H9 (cell line): ENCODE measurements around the gene CDCP1. TPM values are rescaled to one million over a fixed set of nuclear protein-coding genes. Genes with fewer than 3 reads are reported as not detected.

ENCODE experiments used
- DNase-seq: peaks from one replicate; pipeline ENCODE4 v3.0.0-alpha.2; 2017
- H2AFZ ChIP-seq: one replicate; pipeline ENCODE4 v1.6.1; 2013; ENCODE audit warnings: mild to moderate bottlenecking, low read length, control low read depth, moderate library complexity
- H2AK5ac ChIP-seq: 2 replicates; pipeline ENCODE4 v1.6.1; 2013; ENCODE audit warnings: low read length, control low read depth, mixed read lengths; ENCODE audit not compliant: insufficient read length
- H2BK120ac ChIP-seq: one replicate; pipeline ENCODE4 v1.6.1; 2013; ENCODE audit warnings: low read depth, mild to moderate bottlenecking, low read length, control low read depth, inconsistent platforms; ENCODE audit not compliant: poor library complexity, severe bottlenecking
- H2BK12ac ChIP-seq: 2 replicates; pipeline ENCODE4 v1.6.1; 2013; ENCODE audit warnings: low read length, control low read depth, mixed read lengths, low read depth; ENCODE audit not compliant: insufficient read length
- H2BK15ac ChIP-seq: 2 replicates; pipeline ENCODE4 v1.6.1; 2013; ENCODE audit warnings: low read depth, low read length, control low read depth
- H2BK20ac ChIP-seq: one replicate; pipeline ENCODE4 v1.6.1; 2013; ENCODE audit warnings: low read depth, mild to moderate bottlenecking, low read length, control low read depth, inconsistent platforms; ENCODE audit not compliant: poor library complexity, severe bottlenecking
- H2BK5ac ChIP-seq: 2 replicates; pipeline ENCODE4 v1.6.1; 2013; ENCODE audit warnings: low read length, control low read depth, mixed read lengths; ENCODE audit not compliant: insufficient read length
- H3K14ac ChIP-seq: 2 replicates; pipeline ENCODE4 v1.6.1; 2013; ENCODE audit warnings: low read length, control low read depth; ENCODE audit not compliant: insufficient read depth
- H3K18ac ChIP-seq: 2 replicates; pipeline ENCODE4 v1.6.1; 2013; ENCODE audit warnings: low read depth, mild to moderate bottlenecking, mixed read lengths, low read length, control low read depth; ENCODE audit not compliant: insufficient read length
- H3K23ac ChIP-seq: 2 replicates; pipeline ENCODE4 v1.6.1; 2013; ENCODE audit warnings: low read length, control low read depth, mixed read lengths, low read depth; ENCODE audit not compliant: insufficient read length
- H3K23me2 ChIP-seq: 2 replicates; pipeline ENCODE4 v1.6.1; 2013; ENCODE audit warnings: low read depth, mild to moderate bottlenecking, mixed read lengths, low read length, control low read depth; ENCODE audit not compliant: insufficient read length, poor library complexity, severe bottlenecking
- H3K27ac ChIP-seq: 2 replicates; pipeline ENCODE4 v1.5.1; 2013; ENCODE audit warnings: low read length, control low read depth, mixed read lengths, low read depth; ENCODE audit not compliant: insufficient read length
- H3K27me3 ChIP-seq: 2 replicates; pipeline ENCODE4 v1.6.1; 2013; ENCODE audit warnings: low read length, control low read depth, inconsistent platforms; ENCODE audit not compliant: insufficient read depth
- H3K4ac ChIP-seq: 2 replicates; pipeline ENCODE4 v1.6.1; 2013; ENCODE audit warnings: low read depth, mild to moderate bottlenecking, control low read depth, inconsistent platforms, low read length, moderate library complexity
- H3K4me1 ChIP-seq: 2 replicates; pipeline ENCODE4 v1.6.1; 2013; ENCODE audit warnings: low read length, control low read depth, inconsistent platforms; ENCODE audit not compliant: insufficient read depth
- H3K4me2 ChIP-seq: 2 replicates; pipeline ENCODE4 v1.6.1; 2013; ENCODE audit warnings: low read length, control low read depth, mixed read lengths; ENCODE audit not compliant: insufficient read length, insufficient read depth
- H3K56ac ChIP-seq: 2 replicates; pipeline ENCODE4 v1.6.1; 2013; ENCODE audit warnings: low read depth, mild to moderate bottlenecking, mixed read lengths, low read length, control low read depth; ENCODE audit not compliant: insufficient read length
- H3K79me1 ChIP-seq: 2 replicates; pipeline ENCODE4 v1.6.1; 2013; ENCODE audit warnings: low read depth, mild to moderate bottlenecking, moderate library complexity, low read length, control low read depth, inconsistent platforms; ENCODE audit not compliant: insufficient read depth, poor library complexity, severe bottlenecking
- H3K79me2 ChIP-seq: 2 replicates; pipeline ENCODE4 v1.6.1; 2013; ENCODE audit warnings: low read length, control low read depth, inconsistent platforms; ENCODE audit not compliant: insufficient read depth
- H3K9ac ChIP-seq: 2 replicates; pipeline ENCODE4 v1.6.1; 2013; ENCODE audit warnings: low read length, control low read depth, mixed read lengths; ENCODE audit not compliant: insufficient read length; ENCODE audit errors: extremely low read depth
- H3K9me3 ChIP-seq: one replicate; pipeline ENCODE4 v1.6.1; 2013; ENCODE audit warnings: low read depth, low read length, inconsistent platforms; ENCODE audit not compliant: control insufficient read depth
- H3T11ph ChIP-seq: one replicate; pipeline ENCODE4 v1.6.1; 2013; ENCODE audit warnings: mild to moderate bottlenecking, low read length, control low read depth, inconsistent platforms
- H4K20me1 ChIP-seq: one replicate; pipeline ENCODE4 v1.6.1; 2013; ENCODE audit not compliant: control insufficient read depth, insufficient read length, insufficient read depth
- H4K5ac ChIP-seq: 2 replicates; pipeline ENCODE4 v1.6.1; 2013; ENCODE audit warnings: low read depth, mild to moderate bottlenecking, mixed read lengths, low read length, control low read depth; ENCODE audit not compliant: insufficient read length
- H4K8ac ChIP-seq: replicated peaks from 2 replicates; pipeline ENCODE4 v1.6.1; 2013; ENCODE audit warnings: low read length, control low read depth, mixed read lengths, low read depth; ENCODE audit not compliant: insufficient read length
- H4K91ac ChIP-seq: 2 replicates; pipeline ENCODE4 v1.6.1; 2013; ENCODE audit warnings: low read depth, mild to moderate bottlenecking, moderate library complexity, mixed read lengths, low read length, control low read depth; ENCODE audit not compliant: insufficient read length
- H3K27ac Mint-ChIP-seq, 3 experiments: 2 replicates in 2 of 3; 3 replicates in 1 of 3; pipeline ENCODE4 v1.8.0; 2020 to 2021; ENCODE audit warnings: mixed read lengths in 3 of 3, mild to moderate bottlenecking in 1 of 3, moderate library complexity in 1 of 3
- H3K27me3 Mint-ChIP-seq: 2 replicates; pipeline ENCODE4 v1.8.0; 2021; ENCODE audit warnings: low read depth, mild to moderate bottlenecking, moderate library complexity, mixed read lengths
- H3K36me3 Mint-ChIP-seq, 3 experiments: 2 replicates in 2 of 3; 3 replicates in 1 of 3; pipeline ENCODE4 v1.8.0; 2020 to 2021; ENCODE audit warnings: low read depth in 3 of 3, mixed read lengths in 3 of 3; ENCODE audit not compliant: insufficient read depth in 1 of 3
- H3K4me1 Mint-ChIP-seq, 2 experiments: 2 replicates each; pipeline ENCODE4 v1.8.0; 2020; ENCODE audit warnings: mixed read lengths in 2 of 2
- H3K4me3 Mint-ChIP-seq, 2 experiments: 2 replicates in 1 of 2; 3 replicates in 1 of 2; pipeline ENCODE4 v1.8.0; 2020 to 2021; ENCODE audit warnings: mild to moderate bottlenecking in 2 of 2, mixed read lengths in 2 of 2, moderate library complexity in 1 of 2
- H3K9me3 Mint-ChIP-seq, 2 experiments: 2 replicates in 1 of 2; 3 replicates in 1 of 2; pipeline ENCODE4 v1.8.0; 2020; ENCODE audit warnings: mild to moderate bottlenecking in 2 of 2, mixed read lengths in 2 of 2, moderate library complexity in 1 of 2
- CTCF ChIP-seq: fragments of 200-600 bp; sonication (generic); conservative IDR thresholded peaks from 3 replicates; pipeline ENCODE4 v1.8.0; 2021; ENCODE audit warnings: antibody characterized with exemption, mild to moderate bottlenecking
- WGBS: extraction: QIAGEN DNeasy Blood & Tissue Kit; methylation state at CpG from one replicate; pipeline ENCODE4 v1.1.7; 2013; ENCODE audit warnings: missing lambda C conversion rate, low lambda C conversion rate, mixed read lengths; ENCODE audit not compliant: insufficient read length; ENCODE audit errors: extremely low coverage; 5-methylcytosine and 5-hydroxymethylcytosine counted together
- total RNA-seq: library from RNA; stranded (reverse); gene quantifications from 2 replicates; pipeline ENCODE4 v1.2.1, GENCODE V29; 2021

The CDCP1 gene
- total RNA-seq, 1 experiment from 2014 or later = 12.9 TPM

- Histone ChIP-seq H2AFZ (no peak overlapping the region), H2AK5ac (no peak overlapping the region), H3K9me3 (no peaks in the 10 kb centered on the region), H3K27me3 (peaks cover 3% of the 10 kb centered on the region; the same call in 1 of the 2 replicates), H3K27ac (no peak overlapping the region), H3T11ph (no peak overlapping the region), H2BK12ac (no peak overlapping the region), H3K4me1 (peaks cover 5% of the 10 kb centered on the region), H3K14ac (no peak overlapping the region), H3K23ac (no peak overlapping the region), H2BK15ac (no peak overlapping the region), H3K56ac (no peak overlapping the region), H2BK120ac (no peak overlapping the region), H4K20me1 (no peaks in the 10 kb centered on the region), H3K79me2 (no peaks in the 10 kb centered on the region; the same call in 1 of the 2 replicates), H3K18ac (no peak overlapping the region), H2BK20ac (no peak overlapping the region), H3K9ac (no peak overlapping the region), H4K8ac (no peak overlapping the region), H4K91ac (no peak overlapping the region), H3K4me2 (no peak overlapping the region), H4K5ac (no peak overlapping the region), H2BK5ac (no peak overlapping the region), H3K23me2 (no peaks in the 10 kb centered on the region), H3K4ac (no peak overlapping the region), H3K79me1 (no peaks in the 10 kb centered on the region)
- H3K4me1 Mint-ChIP-seq = peaks cover 33 to 36% of the 10 kb centered on the region in 2 experiments
- H3K36me3 Mint-ChIP-seq = no peaks in the 10 kb centered on the region; a peak in 1 of 7 replicates
- H3K27ac Mint-ChIP-seq = no peak overlapping the region
- WGBS = no CpG with 5 or more reads among the region's 6 CpGs
- DNase-seq = no peak
- TF ChIP-seq CTCF = no peak
- no peaks in the 10 kb centered on the region; a peak in 1 of 5 replicates for H3K9me3 Mint-ChIP-seq
- H3K27me3 Mint-ChIP-seq = peaks cover 19% of the 10 kb centered on the region
- no peak overlapping the region for H3K4me3 Mint-ChIP-seq
Observed at GRCh38 chr3:45139372-45140140, 6.6 kb downstream of the CDCP1 start.
